Left lung (tissue), 10 donors: ENCODE data around the gene P2RY8. TPM values are rescaled to one million over a fixed set of nuclear protein-coding genes. Genes with fewer than 3 reads are reported as not detected.
"Not testable (repeated sequence)": the region's sequence is repeated elsewhere in the genome, so short reads cannot be mapped to it uniquely, and the experiment has no call there.

Experiments
- ATAC-seq: fragments of 200-7000 bp; cut with Tn5 transposase; one replicate; pipeline ENCODE4 v1.9.1; 2020; ENCODE audit warnings: moderate library complexity
- DNase-seq, 4 donors: peaks; one replicate each; pipeline ENCODE4 v3.0.0-alpha.2; 2013 to 2020
- H3K27ac ChIP-seq, 2 donors: fragments of 200-600 bp; sonication (generic) in 1 of 2; one replicate each; pipeline versions ENCODE4 v1.5.0 to v1.8.0; 2020 to 2021
- H3K27me3 ChIP-seq, 2 donors: fragments of 200-600 bp; sonication (generic) in 1 of 2; one replicate each; pipeline versions ENCODE4 v1.5.0 to v1.8.0; 2020 to 2021
- H3K36me3 ChIP-seq, 2 donors: fragments of 200-600 bp; sonication (generic) in 1 of 2; one replicate each; pipeline versions ENCODE4 v1.5.0 to v1.8.0; 2020 to 2021
- H3K4me1 ChIP-seq, 2 donors: fragments of 200-600 bp; one replicate each; pipeline ENCODE4 v1.8.0; 2021
- H3K4me3 ChIP-seq, 2 donors: fragments of 200-600 bp; sonication (generic) in 1 of 2; one replicate each; pipeline versions ENCODE4 v1.5.0 to v1.8.0; 2020 to 2021; ENCODE audit warnings: mild to moderate bottlenecking in 1 of 2
- H3K9me3 ChIP-seq, 2 donors: fragments of 200-600 bp; sonication (generic) in 1 of 2; one replicate each; pipeline versions ENCODE4 v1.5.0 to v1.8.0; 2020 to 2021
- CTCF ChIP-seq, 2 donors: fragments of 200-600 bp; sonication (generic) in 1 of 2; IDR thresholded peaks; one replicate each; pipeline versions ENCODE4 v1.5.0 to v1.8.0; 2021; ENCODE audit warnings: antibody characterized with exemption in 2 of 2
- intact Hi-C, 2 donors: fragments of 100-400 bp; cut with DNase I; formaldehyde crosslinking; loops; one replicate each; pipeline versions ENCODE4 v1.11.2 to v1.14.2; 2022
- polyA plus RNA-seq, 6 donors: library from polyadenylated mRNA; unstranded; fragments of 120-200 nt; gene quantifications; one replicate each; pipeline ENCODE4 v1.2.1, GENCODE V29; 2013; ENCODE audit not compliant: insufficient read length in 6 of 6
- total RNA-seq, 2 donors: library from RNA; stranded (reverse); fragmentation: NEBNext Ultra II Directional; extraction: Animal tissue kit (Norgen Biotek cat#: 25700); gene quantifications; one replicate each; pipeline ENCODE4 v1.2.1, GENCODE V29; 2021
- donor health status: DM: no; HTN: yes; CAD: no.
- donor health status: DM: no; HTN: no; CAD: no.

The P2RY8 gene
- total and polyA plus RNA-seq, 8 donors: 0.55 to 6.9 (median 0.69) TPM

- H3K9me3 ChIP-seq: peaks cover 0 to 6% of the 10 kb centered on the region in 2 donors
- DNase-seq (no peak), ATAC-seq (no peak)
- no peak for TF ChIP-seq CTCF (IDR thresholded peaks at IDR 0.05)
- peaks cover 0 to 13% of the 10 kb centered on the region in 2 donors for H3K4me1 ChIP-seq
- no peak overlapping the region for H3K4me3 ChIP-seq
- no peaks in the 10 kb centered on the region for H3K27me3 ChIP-seq
- intact Hi-C loops: no loop called here
- H3K36me3 ChIP-seq: no peaks in the 10 kb centered on the region
- no peak overlapping the region for H3K27ac ChIP-seq
These were observed 59.8 kb downstream of the P2RY8 start for GRCh38 chrX:1477229-1477628.

GRCh38 chrX:1476682-1477081, 60.3 kb downstream of the P2RY8 start:
- DNase-seq (no peak), ATAC-seq (no peak)
- no peak for TF ChIP-seq CTCF (IDR thresholded peaks at IDR 0.05)
- Histone ChIP-seq H3K4me3 (no peak overlapping the region), H3K9me3 (peaks cover 0 to 6% of the 10 kb centered on the region in 2 donors), H3K36me3 (no peaks in the 10 kb centered on the region), H3K4me1 (peaks cover 0 to 9% of the 10 kb centered on the region in 2 donors), H3K27ac (no peak overlapping the region), H3K27me3 (no peaks in the 10 kb centered on the region)
- intact Hi-C loops: no loop called here

GRCh38 chrX:1475881-1476280, 61.1 kb downstream of the P2RY8 start:
- H3K9me3 ChIP-seq: peaks cover 0 to 6% of the 10 kb centered on the region in 2 donors
- intact Hi-C loops: no loop called here
- H3K36me3 ChIP-seq: no peaks in the 10 kb centered on the region
- H3K27me3 ChIP-seq: peaks cover 0 to 1% of the 10 kb centered on the region in 2 donors
- H3K4me1 ChIP-seq: peaks cover 0 to 1% of the 10 kb centered on the region in 2 donors
- no peak for DNase-seq
- no peak overlapping the region for H3K27ac ChIP-seq
- no peak for TF ChIP-seq CTCF (IDR thresholded peaks at IDR 0.05)
- no peak overlapping the region for H3K4me3 ChIP-seq
- no peak for ATAC-seq

- H3K9me3 ChIP-seq: peaks cover 0 to 6% of the 10 kb centered on the region in 2 donors
- intact Hi-C loops: no loop called here
- H3K4me3 ChIP-seq: no peak overlapping the region
- DNase-seq: no peak
- TF ChIP-seq CTCF (IDR thresholded peaks at IDR 0.05): no peak
- peaks cover 0 to 5% of the 10 kb centered on the region in 2 donors for H3K27me3 ChIP-seq
- H3K27ac ChIP-seq: no peak overlapping the region
- ATAC-seq: no peak
- H3K4me1 ChIP-seq: no peaks in the 10 kb centered on the region
- no peaks in the 10 kb centered on the region for H3K36me3 ChIP-seq
These were observed 61.5 kb downstream of the P2RY8 start for GRCh38 chrX:1475481-1475880.

DNA sequence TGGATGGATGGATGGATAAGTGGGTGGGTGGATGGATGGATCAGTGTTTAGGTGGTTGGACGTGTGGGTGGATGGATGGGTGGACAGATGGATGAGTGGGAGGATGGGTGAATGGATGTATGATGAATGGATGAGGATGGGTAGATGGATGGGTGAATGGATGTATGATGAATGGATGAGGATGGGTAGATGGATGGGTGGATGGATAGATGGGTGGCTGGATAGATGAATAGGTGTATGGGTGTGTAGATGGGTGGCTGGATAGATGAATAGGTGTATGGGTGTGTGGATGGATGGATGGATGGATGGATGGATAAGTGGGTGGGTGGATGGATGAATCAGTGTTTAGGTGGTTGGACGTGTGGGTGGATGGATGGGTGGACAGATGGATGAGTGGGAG, 62.4 kb downstream of the P2RY8 start:
- H3K9me3 ChIP-seq, H3K27me3 ChIP-seq, ATAC-seq, H3K36me3 ChIP-seq, intact Hi-C loops, H3K4me3 ChIP-seq, H3K4me1 ChIP-seq, H3K27ac ChIP-seq, DNase-seq: not testable (repeated sequence)

- no peak overlapping the region for H3K27ac ChIP-seq
- intact Hi-C loops: no loop called here
- H3K27me3 ChIP-seq: peaks cover 0 to 13% of the 10 kb centered on the region in 2 donors
- H3K9me3 ChIP-seq: no peaks in the 10 kb centered on the region
- no peak for ATAC-seq
- no peak for TF ChIP-seq CTCF (IDR thresholded peaks at IDR 0.05)
- H3K4me1 ChIP-seq: peaks cover 0 to 5% of the 10 kb centered on the region in 2 donors
- no peak overlapping the region for H3K4me3 ChIP-seq
- no peaks in the 10 kb centered on the region for H3K36me3 ChIP-seq
- DNase-seq: no peak
These were observed 64.0 kb downstream of the P2RY8 start for GRCh38 chrX:1472975-1473374.
